Ishikawa (cell line): ENCODE data around the gene RFXANK.

Experiments used
- CEBPB ChIP-seq: IDR thresholded peaks from 2 replicates; pipeline ENCODE4 v1.6.1; 2012
- CREB1 ChIP-seq: IDR thresholded peaks from 2 replicates; pipeline ENCODE4 v1.6.1; 2012; ENCODE audit warnings: low read depth
- EP300 ChIP-seq: IDR thresholded peaks from 2 replicates; pipeline ENCODE4 v1.6.1; 2012; ENCODE audit warnings: borderline replicate concordance
- RAD21 ChIP-seq: IDR thresholded peaks from 2 replicates; pipeline ENCODE4 v1.6.1; 2012; ENCODE audit warnings: low read depth
- TAF1 ChIP-seq: IDR thresholded peaks from 2 replicates; pipeline ENCODE4 v1.6.1; 2012; ENCODE audit warnings: low read depth, mild to moderate bottlenecking
- TCF12 ChIP-seq: IDR thresholded peaks from 2 replicates; pipeline ENCODE4 v1.6.1; 2012; ENCODE audit warnings: low read depth
- TEAD4 ChIP-seq: IDR thresholded peaks from 2 replicates; pipeline ENCODE4 v1.6.1; 2012
- USF1 ChIP-seq: IDR thresholded peaks from 2 replicates; pipeline ENCODE4 v1.6.1; 2012
- YY1 ChIP-seq: IDR thresholded peaks from 2 replicates; pipeline ENCODE4 v1.6.1; 2012; ENCODE audit warnings: low read depth
- ZBTB7A ChIP-seq: IDR thresholded peaks from 2 replicates; pipeline ENCODE4 v1.6.1; 2012; ENCODE audit warnings: low read depth

GRCh38 chr19:19214159-19214490 is 22.1 kb downstream of the RFXANK start:
- no peak for TF ChIP-seq EP300
- TF ChIP-seq TAF1, result no peak
- no peak for TF ChIP-seq ZBTB7A
- no peak for TF ChIP-seq YY1
- TF ChIP-seq CEBPB, result no peak
- TF ChIP-seq CREB1, result no peak
- TF ChIP-seq TCF12, result no peak
- no peak for TF ChIP-seq TEAD4
- TF ChIP-seq RAD21, result no peak
- no peak for TF ChIP-seq USF1
